HG03378 (cell line): Measurements from ENCODE around the gene PTPN7.
"Not testable (repeated sequence)": the region's sequence is repeated elsewhere in the genome, so short reads cannot be mapped to it uniquely, and the experiment has no call there.

Experiments used
- ATAC-seq: cut with Tn5 transposase; IDR thresholded peaks from one replicate; pipeline ENCODE4 v1.9.1; 2021; ENCODE audit warnings: mild to moderate bottlenecking, moderate library complexity; ENCODE audit not compliant: unreplicated experiment

The PTPN7 gene

GRCh38 chr1:202167708-202168415, 7.5 kb upstream of the PTPN7 start:
- ATAC-seq = no peak

GRCh38 chr1:202167054-202167453, 6.7 kb upstream of the PTPN7 start:
- ATAC-seq = not testable (repeated sequence)

DNA sequence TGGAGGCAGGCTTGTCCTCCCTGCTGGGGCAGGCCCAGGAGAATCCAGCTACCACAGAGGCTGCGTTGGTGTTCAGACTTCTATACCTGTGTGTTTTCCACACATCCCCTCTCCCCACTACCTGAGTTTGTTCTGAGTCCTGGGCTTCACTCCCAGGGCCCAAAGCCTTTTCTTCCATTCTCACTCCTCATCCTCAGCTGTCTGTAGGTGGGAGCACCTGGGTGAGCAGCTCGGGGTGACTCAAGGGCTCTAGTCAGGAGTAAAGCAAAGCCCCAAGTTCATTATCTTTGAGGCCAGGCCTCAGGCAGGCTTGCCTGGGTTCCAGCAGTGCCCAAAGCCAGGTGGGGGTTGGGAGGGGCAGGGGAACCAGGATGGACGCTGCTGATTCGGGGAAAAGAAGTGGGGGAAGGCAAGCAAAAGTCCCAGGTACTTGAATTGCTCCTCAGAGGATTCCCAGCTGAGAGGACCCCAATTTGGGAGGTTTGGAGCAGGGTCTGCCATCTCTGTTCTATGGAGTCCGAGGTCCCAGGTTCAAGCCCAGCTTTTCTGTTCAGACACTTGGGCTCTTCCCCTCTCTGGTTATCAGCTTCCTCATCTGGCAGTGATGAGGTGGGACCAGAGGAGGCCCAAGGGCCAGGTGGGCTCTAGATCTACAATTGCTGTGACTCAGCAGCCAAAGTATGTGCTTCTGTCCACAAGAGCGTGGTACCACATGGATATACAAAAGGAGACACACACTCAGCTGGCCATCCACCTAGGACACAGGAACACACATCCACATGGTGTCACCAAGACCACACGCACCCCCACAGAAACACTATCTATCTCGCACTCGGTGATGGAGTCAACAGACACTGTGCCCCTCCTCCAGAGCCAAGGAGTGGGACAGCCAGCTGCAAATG, 5.8 kb upstream of the PTPN7 start:
- no peak for ATAC-seq

GRCh38 chr1:202165267-202165941, 5.0 kb upstream of the PTPN7 start:
- ATAC-seq = no peak

DNA sequence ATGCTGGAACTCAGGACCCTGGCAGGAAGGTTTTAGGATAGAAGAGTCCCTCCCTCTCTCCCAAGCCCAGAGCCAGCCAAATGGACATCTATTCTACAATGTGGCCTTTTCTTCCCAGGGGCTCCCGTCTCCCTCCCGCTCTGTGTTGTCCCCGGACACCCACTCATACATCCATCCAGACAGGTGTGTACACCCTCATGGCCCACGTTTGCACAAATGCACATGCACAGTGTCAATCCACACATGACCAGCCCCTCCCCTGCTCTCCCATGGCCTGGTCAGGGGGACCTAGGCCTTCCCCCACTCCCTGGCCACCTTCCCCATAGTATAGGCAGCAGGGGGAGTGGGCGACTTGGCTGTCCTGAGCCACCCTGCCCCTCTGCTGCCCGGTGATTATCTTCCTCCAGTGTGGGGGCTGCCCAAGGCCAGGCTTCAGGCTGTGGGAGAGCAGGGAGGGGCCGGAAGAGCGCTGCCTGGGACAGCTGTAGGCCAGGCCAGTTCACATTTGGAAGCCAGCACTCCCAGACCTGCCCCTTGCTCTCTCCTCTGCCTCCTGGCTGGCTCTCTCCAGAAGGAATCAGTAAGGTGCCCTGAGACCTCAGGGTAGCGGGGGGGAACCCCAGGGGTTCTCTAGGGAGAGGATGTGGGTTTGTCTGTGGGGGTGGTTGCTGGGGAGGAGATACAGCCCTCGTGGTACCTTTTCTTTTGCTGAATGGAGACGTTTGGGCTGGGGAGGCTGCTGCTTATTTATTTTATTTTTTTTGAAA, 4.1 kb upstream of the PTPN7 start:
- ATAC-seq = peak; percentile 51

GRCh38 chr1:202163281-202164270, 3.2 kb upstream of the PTPN7 start:
- no peak for ATAC-seq

DNA sequence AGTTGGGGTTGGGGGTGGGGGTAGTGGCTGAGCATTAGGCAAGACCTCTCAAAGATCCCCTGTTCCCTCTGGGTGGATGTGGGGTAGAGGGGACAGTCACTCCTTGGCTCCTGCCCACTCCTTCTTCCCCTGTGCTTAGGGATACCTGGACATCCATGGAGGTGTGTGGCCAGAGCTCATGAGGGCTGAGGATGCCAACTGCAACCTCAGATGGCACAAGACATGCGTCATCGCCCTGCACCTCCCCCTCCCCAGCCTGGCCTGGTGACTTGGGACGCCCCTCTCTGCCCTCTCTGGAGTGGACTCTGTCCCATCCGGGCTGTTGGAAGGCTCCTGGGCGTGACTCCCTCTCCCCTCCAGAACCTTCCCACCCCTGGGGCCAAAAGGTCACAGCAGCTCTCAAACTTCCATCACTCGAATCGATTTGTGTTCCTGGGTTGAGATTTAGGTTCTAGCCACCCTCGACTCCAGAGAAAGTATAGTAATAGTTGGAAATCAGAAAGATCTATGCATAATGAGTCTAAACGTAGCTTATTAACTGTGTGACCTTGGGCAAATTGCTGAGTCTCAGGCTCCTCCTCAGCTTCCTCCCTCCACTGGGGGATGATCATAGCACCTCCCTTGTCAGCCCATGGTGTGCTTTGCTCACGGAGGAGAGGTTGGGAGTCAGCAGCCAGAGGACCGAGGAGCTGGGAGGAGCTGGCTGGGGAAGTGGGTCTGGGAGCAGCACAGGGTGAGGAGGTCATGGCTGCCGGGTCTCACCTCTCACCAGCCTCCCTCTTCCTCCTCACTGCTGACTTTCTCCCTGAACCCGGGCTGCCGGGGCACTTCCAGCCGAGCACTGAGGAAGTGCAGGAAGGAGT, 2.2 kb upstream of the PTPN7 start:
- no peak for ATAC-seq

GRCh38 chr1:202162047-202162417, 1.6 kb upstream of the PTPN7 start:
- ATAC-seq = no peak

DNA sequence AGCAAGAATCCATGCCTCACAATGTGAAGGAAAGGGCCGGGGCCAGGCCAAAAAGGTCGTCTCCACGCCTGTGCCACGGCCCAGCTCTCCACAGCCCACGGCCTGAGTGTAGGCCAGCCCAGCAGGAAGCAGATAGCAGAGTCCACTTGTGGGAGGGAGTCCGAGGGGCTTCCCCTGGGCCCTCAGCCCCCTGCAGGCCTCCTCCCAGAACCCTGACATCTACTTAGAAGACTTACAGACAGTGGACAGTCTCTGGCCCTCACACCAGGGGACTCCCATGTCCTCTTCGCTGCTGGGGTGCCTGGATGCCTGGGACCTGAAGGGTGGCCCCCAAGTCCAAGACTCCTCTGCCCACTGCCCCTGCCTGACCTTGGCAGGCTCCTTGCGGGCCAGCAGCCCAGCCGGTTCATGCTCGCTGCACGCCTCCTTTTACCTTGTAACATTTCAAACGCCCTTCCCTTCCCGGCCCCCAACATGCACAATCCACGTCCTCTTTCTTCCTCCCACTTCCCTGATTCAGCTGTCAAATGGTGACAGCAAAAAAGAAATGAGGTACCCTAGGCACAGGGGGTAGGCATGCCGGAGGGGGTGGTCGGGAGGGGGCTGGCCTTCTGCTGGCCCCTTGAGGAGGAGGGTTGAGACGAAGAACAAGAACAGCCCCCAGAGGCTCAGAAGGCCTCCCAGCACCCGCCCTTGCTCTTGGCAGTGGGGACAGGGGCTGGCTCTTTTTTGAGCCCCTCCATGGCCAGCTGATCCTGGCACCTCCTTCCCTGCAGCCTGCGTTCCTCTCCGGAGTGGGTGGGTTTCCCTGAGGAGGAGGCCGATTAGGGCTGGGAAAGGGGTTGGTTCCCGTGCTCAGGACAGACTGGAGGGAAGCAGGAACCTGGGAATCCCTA, 997 bp upstream of the PTPN7 start:
- ATAC-seq = no peak

DNA sequence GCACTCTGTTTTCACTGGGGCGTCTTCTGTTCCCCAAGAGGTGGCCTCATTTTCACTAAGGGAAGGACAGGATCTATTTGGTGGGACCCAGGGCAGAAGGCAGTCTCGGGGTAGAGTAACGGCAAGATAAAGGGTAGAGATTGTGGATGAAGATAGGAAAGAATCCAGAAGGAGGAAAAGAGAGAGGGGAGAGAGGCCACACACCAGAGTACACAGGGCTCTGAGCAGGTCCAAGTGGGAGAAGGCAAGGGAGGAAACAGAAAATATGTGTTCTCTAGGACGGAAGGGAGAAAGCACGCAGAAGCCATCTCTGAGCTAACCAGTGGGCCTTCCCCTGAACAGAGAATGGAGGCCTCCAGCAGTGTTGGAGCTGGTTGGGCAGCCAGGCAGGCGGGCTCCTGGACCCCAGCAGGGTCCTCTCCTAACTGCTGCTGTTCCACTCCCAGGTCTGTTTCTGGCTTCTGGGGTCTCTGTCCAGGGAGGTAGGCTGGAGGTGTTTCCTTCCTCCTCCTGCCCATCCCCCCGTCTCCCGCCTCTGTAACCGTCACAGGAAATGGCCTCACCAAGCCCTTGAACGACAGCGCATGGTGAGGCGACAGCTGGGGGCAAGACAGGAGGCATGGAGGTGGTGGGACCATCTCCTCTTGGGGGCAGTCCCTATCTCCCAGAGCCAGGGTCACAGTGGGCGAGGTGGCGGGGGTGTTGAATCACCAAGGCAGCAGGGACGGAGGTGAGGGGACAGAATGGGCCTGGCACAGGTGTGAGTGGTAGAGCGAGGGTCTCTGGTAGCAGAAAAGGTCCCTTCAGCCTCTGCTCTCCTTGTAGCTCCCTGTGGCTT, 649 bp downstream of the PTPN7 start:
- no peak for ATAC-seq

- ATAC-seq = no peak
These were observed 1.4 kb downstream of the PTPN7 start for GRCh38 chr1:202158810-202159533.

DNA sequence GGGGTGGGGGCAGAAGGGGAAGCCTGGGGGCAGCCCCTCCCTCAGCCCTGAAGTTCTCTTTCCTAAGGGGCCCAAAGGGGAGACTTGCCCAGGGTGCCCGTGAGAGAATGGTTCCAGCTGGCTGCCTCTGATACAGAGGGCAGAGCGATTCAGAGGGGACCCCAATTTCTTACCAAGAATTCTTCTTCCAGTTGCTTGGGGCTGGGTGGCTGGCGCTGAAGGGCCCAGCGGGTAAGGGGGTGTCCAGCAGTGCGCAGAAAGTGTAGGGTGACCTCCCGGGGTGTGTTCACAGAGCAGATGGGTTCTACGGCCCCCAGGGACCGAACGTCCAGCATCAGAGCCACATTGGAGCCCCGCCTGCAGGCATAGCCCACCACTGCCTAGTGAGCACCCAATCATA, 2.5 kb downstream of the PTPN7 start:
- ATAC-seq = no peak

- no peak for ATAC-seq
These were observed 3.8 kb downstream of the PTPN7 start for GRCh38 chr1:202156590-202156989.

- ATAC-seq = no peak
These were observed 4.9 kb downstream of the PTPN7 start for GRCh38 chr1:202155478-202156021.

DNA sequence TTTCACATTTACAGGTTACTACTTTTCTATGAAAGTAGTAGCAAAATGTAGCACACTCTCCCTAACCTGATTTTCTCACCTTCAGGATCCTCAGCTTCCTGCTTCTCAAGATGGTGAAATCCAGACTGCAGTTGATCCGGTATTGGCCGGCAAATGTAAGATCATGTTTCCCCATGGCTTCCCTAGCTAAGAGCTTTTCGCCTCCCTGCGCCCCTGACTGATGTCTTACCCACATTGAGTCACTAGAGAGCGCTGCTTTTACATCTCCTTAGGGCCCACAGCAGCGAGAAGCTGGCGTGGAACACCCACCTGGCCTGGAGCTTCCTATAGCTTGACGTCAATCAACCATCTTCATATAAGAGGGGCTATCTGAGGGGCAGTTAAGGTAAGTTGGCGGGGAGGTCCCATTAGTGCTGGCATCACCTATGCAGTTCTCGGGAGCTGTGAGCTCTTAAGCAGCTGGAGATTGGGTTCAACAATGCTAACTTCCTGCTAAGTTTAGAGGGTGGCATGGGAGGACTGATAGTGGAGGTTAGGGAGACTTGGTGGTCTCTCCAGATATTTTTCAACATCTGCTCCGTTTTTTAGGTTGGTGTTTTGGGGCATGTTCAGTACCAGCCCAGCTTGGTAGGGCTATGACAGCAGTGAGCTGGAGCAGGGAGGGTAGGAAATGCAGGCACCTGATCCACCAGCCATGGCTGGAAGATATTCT, 5.5 kb downstream of the PTPN7 start:
- no peak for ATAC-seq
